ENCODE results near the gene IL4I1. TPM values are rescaled to one million over a fixed set of nuclear protein-coding genes. Genes with fewer than 3 reads are reported as not detected.
A peak's percentile ranks its signal among the peaks of the same experiment; 100 is the strongest.

The IL4I1 gene
- total and polyA plus RNA-seq, 2 of the 8 experiments (the other 6 are each of a cell fraction or from before 2014, with no cell fraction given): 0.41 to 0.76 TPM

DNA sequence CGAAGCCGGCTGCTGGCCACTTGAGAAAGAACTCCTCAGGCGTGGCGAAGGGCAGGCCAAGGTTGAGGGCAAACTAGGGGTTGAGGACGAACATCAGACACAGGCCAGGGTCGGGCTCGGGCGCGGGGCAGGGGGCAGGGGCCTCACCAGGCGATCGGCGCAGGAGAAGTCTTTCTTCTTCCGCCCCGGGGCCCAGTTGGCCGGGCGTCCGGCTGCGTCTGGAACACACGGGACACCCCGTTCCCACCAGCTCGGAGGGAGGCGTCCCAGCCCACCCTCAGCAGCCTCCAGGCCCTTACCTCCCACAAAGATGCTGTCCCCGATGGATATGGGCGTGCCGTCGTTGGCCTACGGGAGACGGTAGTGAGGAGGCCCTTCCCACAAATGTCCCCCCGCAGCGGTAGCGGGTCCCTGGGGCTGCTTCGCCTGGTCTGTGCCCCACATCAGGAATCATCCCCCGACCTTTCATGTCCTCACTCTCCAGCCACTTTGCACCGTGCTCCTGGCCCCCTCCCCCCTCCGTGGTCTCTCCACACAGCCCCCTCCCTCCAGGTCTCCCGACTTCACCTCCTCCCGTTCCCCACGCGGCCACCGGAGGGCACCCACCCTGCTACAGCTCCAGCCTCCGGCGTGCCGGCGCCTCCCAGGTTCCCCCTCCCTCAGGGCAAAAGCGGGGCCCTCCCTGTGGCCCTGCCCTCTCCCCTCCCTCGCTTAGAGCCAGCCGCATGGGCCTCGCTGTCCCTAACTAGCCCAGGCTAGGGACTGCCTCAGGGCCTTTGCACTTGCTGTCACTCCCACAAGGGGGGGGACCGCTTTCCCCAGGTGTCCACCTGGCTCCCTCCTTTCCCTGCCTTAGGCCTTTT, 34.1 kb downstream of the IL4I1 start:
- Histone ChIP-seq H3K36me3 (ENCODE audit: control insufficient read depth in 2 of 4, insufficient read depth in 4 of 4, low read length in 3 of 4) (peaks cover 25 to 60% (median 46%) of the 10 kb centered on the region in 4 experiments), H2AK5ac (ENCODE audit: low read depth, low read length) (no peak overlapping the region), H2AFZ (ENCODE audit: low read length) (no peak overlapping the region), H4K8ac (ENCODE audit: extremely low read depth, insufficient read depth, low read length) (0 out of 2 replicates have a peak overlapping the region, but pooled peaks have one; percentile 28), H3K56ac (replicated peaks; ENCODE audit: insufficient read length, low read depth, low read length) (no peak overlapping the region), H3K18ac (ENCODE audit: extremely low read depth, low read length) (no peak overlapping the region), H3K79me1 (ENCODE audit: low read depth, low read length) (peaks cover 12% of the 10 kb centered on the region), H2BK120ac (replicated peaks; ENCODE audit: low read depth, low read length) (no peak overlapping the region), H3K4me1 (replicated peaks in 1 of 4; ENCODE audit: control insufficient read depth in 3 of 4, insufficient read depth in 4 of 4, low read length in 3 of 4) (peaks cover 0 to 16% (median 4%) of the 10 kb centered on the region in 4 experiments; a peak in 5 of 7 replicates), H3K4ac (replicated peaks; ENCODE audit: insufficient read length, low read depth, low read length) (no peak overlapping the region), H2BK5ac (ENCODE audit: low read depth, low read length) (peak overlapping the region; percentile 55), H3K4me2 (ENCODE audit: insufficient read depth in 1 of 2, low read depth in 2 of 2, low read length in 2 of 2) (no peak overlapping the region), H3K79me2 (ENCODE audit: control insufficient read depth in 1 of 2, insufficient read depth in 2 of 2, low read length in 2 of 2) (peaks cover 0 to 27% of the 10 kb centered on the region in 2 experiments; a peak in 2 of 4 replicates), H3K23ac (ENCODE audit: insufficient read length) (no peak overlapping the region), H2BK15ac (ENCODE audit: low read length) (no peak overlapping the region), H2BK12ac (ENCODE audit: low read depth, low read length) (0 out of 2 replicates have a peak overlapping the region, but pooled peaks have one; percentile 27), H2BK20ac (ENCODE audit: low read length) (no peak overlapping the region), H4K5ac (ENCODE audit: insufficient read length, low read depth, low read length) (no peak overlapping the region), H3K4me3 (ENCODE audit: extremely low read depth in 1 of 4, insufficient read depth in 2 of 4, low read depth in 3 of 4, low read length in 4 of 4) (no peak overlapping the region), H4K91ac (replicated peaks; ENCODE audit: insufficient read length, low read length) (no peak overlapping the region), H3K14ac (ENCODE audit: insufficient read length) (no peak overlapping the region), H4K20me1 (replicated peaks in 1 of 2; ENCODE audit: control insufficient read depth in 1 of 2, insufficient read depth in 2 of 2, low read length in 2 of 2) (peaks cover 26 to 39% of the 10 kb centered on the region in 2 experiments), H3K23me2 (ENCODE audit: low read depth, low read length) (peaks cover 8% of the 10 kb centered on the region), H3K27me3 (replicated peaks in 1 of 4; ENCODE audit: control insufficient read depth in 3 of 4, extremely low read depth in 1 of 4, insufficient read depth in 3 of 4, low read length in 3 of 4) (no peaks in the 10 kb centered on the region), H3K9me3 (ENCODE audit: insufficient read depth in 2 of 2, low read depth in 1 of 2, low read length in 1 of 2) (no peaks in the 10 kb centered on the region), H3K9ac (replicated peaks in 1 of 4; ENCODE audit: extremely low read depth in 1 of 4, low read depth in 3 of 4, low read length in 3 of 4) (no peak overlapping the region), H3K27ac (ENCODE audit: low read depth, low read length) (no peak overlapping the region)
- DNase-seq (ENCODE audit: low read depth in 1 of 2, low spot score in 2 of 2): peak; percentile 62 to 94
- ChIA-PET CTCF (ENCODE audit: partially characterized antibody) (interaction anchor here (0.6 to 3.4 kb wide), 12 partner anchors 8 to 1125 kb away, joined by 3 to 13 read pairs (median 3); no protein-coding TSS in a partner anchor), POLR2A (ENCODE audit: partially characterized antibody) (interaction anchor here (0.7 to 12.4 kb wide), 10 partner anchors 9 to 293 kb away, joined by 3 to 247 read pairs (median 6); partner anchors contain the start of genes AKT1S1, PTOV1 and TBC1D17)
- WGBS, 2 experiments (ENCODE audit: extremely low coverage in 1 of 2, insufficient coverage in 1 of 2, insufficient read length in 1 of 2, insufficient replicate concordance in 2 of 2, low coverage in 1 of 2, low lambda C conversion rate in 2 of 2, missing lambda C conversion rate in 1 of 2): 92% methylated on average over 18 of the region's 49 CpGs; no CpG with 5 or more reads in 1 of the 2 experiments
- FAIRE-seq: no peak
- peak; percentile 19 to 49; a peak in 3 of 4 replicates for TF ChIP-seq RAD21 (IDR thresholded peaks at IDR 0.05 in 1 of 2, conservative IDR thresholded peaks at IDR 0.05 in 1 of 2; ENCODE audit: low read depth in 2 of 2, low read length in 2 of 2)
- TF ChIP-seq RFX5 (IDR thresholded peaks at IDR 0.05; ENCODE audit: borderline replicate concordance, low read depth, low read length): no peak
- no peak for TF ChIP-seq ATF3 (IDR thresholded peaks at IDR 0.05; ENCODE audit: insufficient read depth, low read depth, low read length)
- TF ChIP-seq RNF2 (IDR thresholded peaks at IDR 0.05; ENCODE audit: borderline replicate concordance, low read depth, low read length, missing control alignments, poor library complexity, severe bottlenecking): no peak
- TF ChIP-seq YY1 (IDR thresholded peaks at IDR 0.05; ENCODE audit: low read depth, low read length): 0 out of 2 replicates have a peak, but pooled peaks have one; percentile 26
- peak; percentile 61 to 73 (median 65) for TF ChIP-seq CTCF (IDR thresholded peaks at IDR 0.05; ENCODE audit: control extremely low read depth in 1 of 3, insufficient read depth in 1 of 3, low read depth in 1 of 3, low read length in 3 of 3)

Measured in H1 (cell line).